Endothelial cell of umbilical vein (primary cell): ENCODE data around the gene MS4A12.

Experiments used
- EZH2 ChIP-seq: IDR thresholded peaks from 2 replicates; pipeline ENCODE4 v1.6.1; 2012; ENCODE audit warnings: borderline replicate concordance, low read depth, mild to moderate bottlenecking, moderate library complexity, low read length, inconsistent platforms; ENCODE audit not compliant: severe bottlenecking
- FOS ChIP-seq: IDR thresholded peaks from 2 replicates; pipeline ENCODE4 v1.6.1; 2011; ENCODE audit warnings: mild to moderate bottlenecking, low read length, moderate library complexity, borderline replicate concordance; ENCODE audit not compliant: insufficient read depth
- MYC ChIP-seq: IDR thresholded peaks from one replicate; pipeline ENCODE4 v1.6.1; 2011; ENCODE audit warnings: mild to moderate bottlenecking, low read depth, low read length
- TF ChIP-seq, protein P1 (sequence below), 2 donors: IDR thresholded peaks; 1 replicate in 1 of 2; 2 replicates in 1 of 2; pipeline ENCODE4 v1.5.1; 2011; ENCODE audit warnings: low read length in 2 of 2, mild to moderate bottlenecking in 2 of 2, moderate library complexity in 2 of 2, control low read depth in 1 of 2, inconsistent platforms in 1 of 2, low read depth in 1 of 2; ENCODE audit not compliant: insufficient read depth in 1 of 2; ENCODE audit errors: extremely low read depth in 1 of 2

DNA sequence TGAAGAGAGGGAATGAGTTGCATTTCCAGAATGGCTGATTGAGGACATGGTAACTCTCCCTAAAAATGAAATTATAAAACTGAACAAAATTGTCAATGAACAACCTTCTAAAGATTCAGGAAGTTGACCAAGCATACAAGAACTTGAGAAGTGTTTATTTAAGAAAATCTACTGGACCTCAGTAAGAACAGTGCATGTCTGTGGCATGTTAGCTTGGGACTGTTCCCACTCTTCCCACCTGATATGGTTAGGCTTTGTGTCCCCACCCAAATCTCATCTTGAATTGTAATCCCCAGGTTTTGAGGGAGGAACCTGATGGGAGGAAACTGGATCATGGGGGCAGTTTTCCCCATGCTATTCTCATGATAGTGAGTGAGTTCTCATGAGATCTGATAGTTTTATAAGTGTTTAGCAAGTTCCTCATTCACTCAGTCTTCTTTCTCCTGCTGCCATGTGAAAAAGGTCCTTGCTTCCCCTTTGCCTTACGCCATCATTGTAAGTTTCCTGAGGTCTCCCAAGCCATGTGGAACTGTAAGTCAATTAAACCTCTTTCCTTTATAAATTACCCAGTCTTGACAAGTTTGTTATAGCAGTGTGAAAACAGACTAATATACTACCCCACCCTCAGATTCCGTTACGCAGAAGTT is 38.0 kb downstream of the MS4A12 start:
- TF ChIP-seq, protein P1, sequence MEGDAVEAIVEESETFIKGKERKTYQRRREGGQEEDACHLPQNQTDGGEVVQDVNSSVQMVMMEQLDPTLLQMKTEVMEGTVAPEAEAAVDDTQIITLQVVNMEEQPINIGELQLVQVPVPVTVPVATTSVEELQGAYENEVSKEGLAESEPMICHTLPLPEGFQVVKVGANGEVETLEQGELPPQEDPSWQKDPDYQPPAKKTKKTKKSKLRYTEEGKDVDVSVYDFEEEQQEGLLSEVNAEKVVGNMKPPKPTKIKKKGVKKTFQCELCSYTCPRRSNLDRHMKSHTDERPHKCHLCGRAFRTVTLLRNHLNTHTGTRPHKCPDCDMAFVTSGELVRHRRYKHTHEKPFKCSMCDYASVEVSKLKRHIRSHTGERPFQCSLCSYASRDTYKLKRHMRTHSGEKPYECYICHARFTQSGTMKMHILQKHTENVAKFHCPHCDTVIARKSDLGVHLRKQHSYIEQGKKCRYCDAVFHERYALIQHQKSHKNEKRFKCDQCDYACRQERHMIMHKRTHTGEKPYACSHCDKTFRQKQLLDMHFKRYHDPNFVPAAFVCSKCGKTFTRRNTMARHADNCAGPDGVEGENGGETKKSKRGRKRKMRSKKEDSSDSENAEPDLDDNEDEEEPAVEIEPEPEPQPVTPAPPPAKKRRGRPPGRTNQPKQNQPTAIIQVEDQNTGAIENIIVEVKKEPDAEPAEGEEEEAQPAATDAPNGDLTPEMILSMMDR (IDR thresholded peaks at IDR 0.05; ENCODE audit: extremely low read depth in 1 of 2, insufficient read depth in 1 of 2, low read depth in 1 of 2, low read length in 2 of 2), result no peak
- TF ChIP-seq MYC (no peak), EZH2 (no peak), FOS (no peak)
